ENCODE measurements around the gene POLA2.
"Not testable (repeated sequence)": the region's sequence is repeated elsewhere in the genome, so short reads cannot be mapped to it uniquely, and the experiment has no call there.

POLA2 gene

GRCh38 chr11:65242389-65242788, 19.4 kb upstream of the POLA2 start:
- DNase-seq (ENCODE audit: low read depth, low spot score): no peak

GRCh38 chr11:65243797-65244196, 18.0 kb upstream of the POLA2 start:
- DNase-seq (ENCODE audit: low read depth, low spot score): no peak

- not testable (repeated sequence) for DNase-seq (ENCODE audit: low read depth, low spot score)
Measured at GRCh38 chr11:65245046-65245445, 16.7 kb upstream of the POLA2 start.

- no peak for DNase-seq (ENCODE audit: low read depth, low spot score)
Measured at GRCh38 chr11:65246506-65246905, 15.3 kb upstream of the POLA2 start.

GRCh38 chr11:65248184-65248710, 13.5 kb upstream of the POLA2 start:
- peak; percentile 9 for DNase-seq (ENCODE audit: low read depth, low spot score)

GRCh38 chr11:65251476-65251875, 10.3 kb upstream of the POLA2 start:
- no peak for DNase-seq (ENCODE audit: low read depth, low spot score)

GRCh38 chr11:65254724-65255123, 7.0 kb upstream of the POLA2 start:
- DNase-seq (ENCODE audit: low read depth, low spot score): no peak

- no peak for DNase-seq (ENCODE audit: low read depth, low spot score)
Measured at GRCh38 chr11:65258988-65259387, 2.8 kb upstream of the POLA2 start.

GRCh38 chr11:65260302-65260701, 1.5 kb upstream of the POLA2 start:
- DNase-seq (ENCODE audit: low read depth, low spot score): no peak

- DNase-seq (ENCODE audit: low read depth, low spot score): no peak
Measured at GRCh38 chr11:65260756-65261590, 789 bp upstream of the POLA2 start.

- no peak for DNase-seq (ENCODE audit: low read depth, low spot score)
Measured at GRCh38 chr11:65262381-65262680, 569 bp downstream of the POLA2 start.

GRCh38 chr11:65262776-65263175, 1.0 kb downstream of the POLA2 start:
- DNase-seq (ENCODE audit: low read depth, low spot score): no peak

- not testable (repeated sequence) for DNase-seq (ENCODE audit: low read depth, low spot score)
Measured at GRCh38 chr11:65264747-65265146, 3.0 kb downstream of the POLA2 start.

GRCh38 chr11:65266210-65266609, 4.4 kb downstream of the POLA2 start:
- DNase-seq (ENCODE audit: low read depth, low spot score): no peak

GRCh38 chr11:65274735-65275682, 13.2 kb downstream of the POLA2 start:
- peak; percentile 92 for DNase-seq (ENCODE audit: low read depth, low spot score)

- DNase-seq (ENCODE audit: low read depth, low spot score): no peak
Measured at GRCh38 chr11:65275906-65276305, 14.1 kb downstream of the POLA2 start.

- DNase-seq (ENCODE audit: low read depth, low spot score): no peak
Measured at GRCh38 chr11:65277631-65278277, 16.0 kb downstream of the POLA2 start.

- peak; percentile 52 for DNase-seq (ENCODE audit: low read depth, low spot score)
Measured at GRCh38 chr11:65278356-65278755, 16.6 kb downstream of the POLA2 start.

- no peak for DNase-seq (ENCODE audit: low read depth, low spot score)
Measured at GRCh38 chr11:65279279-65279678, 17.5 kb downstream of the POLA2 start.

- DNase-seq (ENCODE audit: low read depth, low spot score): peak; percentile 93
Measured at GRCh38 chr11:65279741-65280440, 18.1 kb downstream of the POLA2 start.

- DNase-seq (ENCODE audit: low read depth, low spot score): no peak
Measured at GRCh38 chr11:65280646-65281045, 18.9 kb downstream of the POLA2 start.

All from astrocyte of the hippocampus (primary cell).